ENCODE measurements around the gene CRAMP1. TPM values are rescaled to one million over a fixed set of nuclear protein-coding genes. Genes with fewer than 3 reads are reported as not detected.
"Not testable (repeated sequence)": the region's sequence is repeated elsewhere in the genome, so short reads cannot be mapped to it uniquely, and the experiment has no call there.

The CRAMP1 gene
- total RNA-seq, 1 donor from 2014 or later: 8.2 TPM

GRCh38 chr16:1706386-1707192 lies 94.4 kb downstream of the CRAMP1 start:
- FAIRE-seq (no peak), DNase-seq (ENCODE audit: low spot score in 2 of 2) (peak; percentile 51 to 52)

- FAIRE-seq: no peak
- peak in 1 of 2 donors; percentile 36 for DNase-seq (ENCODE audit: low spot score in 2 of 2)
Observed at GRCh38 chr16:1707193-1707790, 95.1 kb downstream of the CRAMP1 start.

GRCh38 chr16:1708083-1708767 lies 96.1 kb downstream of the CRAMP1 start:
- DNase-seq (ENCODE audit: low spot score in 2 of 2) (no peak), FAIRE-seq (no peak)

GRCh38 chr16:1708768-1709180 lies 96.6 kb downstream of the CRAMP1 start:
- DNase-seq (ENCODE audit: low spot score in 2 of 2) (no peak), FAIRE-seq (no peak)

- FAIRE-seq (no peak), DNase-seq (ENCODE audit: low spot score in 2 of 2) (no peak)
Observed at GRCh38 chr16:1709356-1709755, 97.2 kb downstream of the CRAMP1 start.

- no peak for DNase-seq (ENCODE audit: low spot score in 2 of 2)
- FAIRE-seq: no peak
Observed at GRCh38 chr16:1710811-1711507, 98.8 kb downstream of the CRAMP1 start.

GRCh38 chr16:1712791-1713261 lies 100.7 kb downstream of the CRAMP1 start:
- no peak for DNase-seq (ENCODE audit: low spot score in 2 of 2)
- FAIRE-seq: no peak

GRCh38 chr16:1713331-1713730 lies 101.2 kb downstream of the CRAMP1 start:
- DNase-seq (ENCODE audit: low spot score in 2 of 2) (no peak), FAIRE-seq (no peak)

- FAIRE-seq: no peak
- no peak for DNase-seq (ENCODE audit: low spot score in 2 of 2)
Observed at GRCh38 chr16:1713933-1714332, 101.8 kb downstream of the CRAMP1 start.

- no peak for DNase-seq (ENCODE audit: low spot score in 2 of 2)
- FAIRE-seq: no peak
Observed at GRCh38 chr16:1715220-1715619, 103.1 kb downstream of the CRAMP1 start.

- not testable (repeated sequence) for DNase-seq (ENCODE audit: low spot score in 2 of 2); FAIRE-seq
Observed at GRCh38 chr16:1718236-1718635, 106.1 kb downstream of the CRAMP1 start.

GRCh38 chr16:1719559-1720229 lies 107.5 kb downstream of the CRAMP1 start:
- not testable (repeated sequence) for FAIRE-seq; DNase-seq (ENCODE audit: low spot score in 2 of 2)

GRCh38 chr16:1721372-1721771 lies 109.2 kb downstream of the CRAMP1 start:
- DNase-seq (ENCODE audit: low spot score in 2 of 2) (no peak), FAIRE-seq (no peak)

- peak in 1 of 2 donors; percentile 60 for DNase-seq (ENCODE audit: low spot score in 2 of 2)
- FAIRE-seq: peak; percentile 30
Observed at GRCh38 chr16:1723450-1724147, 111.4 kb downstream of the CRAMP1 start.

GRCh38 chr16:1724491-1724890 lies 112.3 kb downstream of the CRAMP1 start:
- DNase-seq (ENCODE audit: low spot score in 2 of 2): no peak
- FAIRE-seq: no peak

- DNase-seq (ENCODE audit: low spot score in 2 of 2) (no peak), FAIRE-seq (no peak)
Observed at GRCh38 chr16:1726661-1727502, 114.7 kb downstream of the CRAMP1 start.
